Measurements from ENCODE around the gene ARHGEF16. TPM values are rescaled to one million over a fixed set of nuclear protein-coding genes. Genes with fewer than 3 reads are reported as not detected.

ARHGEF16 gene
- total RNA-seq, 1 donor from 2014 or later = not detected

- Histone ChIP-seq H3K4me1 (no peaks in the 10 kb centered on the region), H3K27ac (no peak overlapping the region), H3K36me3 (no peaks in the 10 kb centered on the region), H3K4me3 (no peak overlapping the region), H3K27me3 (peaks cover 9% of the 10 kb centered on the region), H3K9me3 (no peaks in the 10 kb centered on the region)
- intact Hi-C loops (cut with DNase I) = no loop called here
- no peak for DNase-seq (ENCODE audit: low spot score in 2 of 2)
- TF ChIP-seq CTCF (IDR thresholded peaks at IDR 0.05) = no peak
Measured at GRCh38 chr1:3477241-3477995, 23.0 kb downstream of the ARHGEF16 start.

- Histone ChIP-seq H3K9me3 (no peaks in the 10 kb centered on the region), H3K27me3 (peaks cover 9% of the 10 kb centered on the region), H3K4me1 (no peaks in the 10 kb centered on the region), H3K27ac (no peak overlapping the region), H3K4me3 (no peak overlapping the region), H3K36me3 (no peaks in the 10 kb centered on the region)
- TF ChIP-seq CTCF (IDR thresholded peaks at IDR 0.05) = no peak
- DNase-seq (ENCODE audit: low spot score in 2 of 2) = no peak
- intact Hi-C loops (cut with DNase I) = no loop called here
Measured at GRCh38 chr1:3478187-3478586, 23.7 kb downstream of the ARHGEF16 start.

- Histone ChIP-seq H3K27ac (no peak overlapping the region), H3K36me3 (no peaks in the 10 kb centered on the region)
- no peak for TF ChIP-seq CTCF (IDR thresholded peaks at IDR 0.05)
Measured at GRCh38 chr1:3479511-3480368, 25.3 kb downstream of the ARHGEF16 start.

GRCh38 chr1:3480369-3480719 lies 25.9 kb downstream of the ARHGEF16 start:
- Histone ChIP-seq H3K36me3 (no peaks in the 10 kb centered on the region), H3K27me3 (peaks cover 9% of the 10 kb centered on the region), H3K9me3 (peaks cover 12 to 16% of the 10 kb centered on the region in 2 donors), H3K4me1 (no peaks in the 10 kb centered on the region), H3K4me3 (no peak overlapping the region), H3K27ac (no peak overlapping the region)
- TF ChIP-seq CTCF (IDR thresholded peaks at IDR 0.05) = no peak
- no peak for DNase-seq (ENCODE audit: low spot score in 2 of 2)
- intact Hi-C loops (cut with DNase I) = no loop called here

More at GRCh38 chr1:3479511-3480368, 25.3 kb downstream of the ARHGEF16 start:
- H3K27me3 ChIP-seq = peaks cover 9% of the 10 kb centered on the region
- intact Hi-C loops (cut with DNase I) = no loop called here
- no peak for DNase-seq (ENCODE audit: low spot score in 2 of 2)
- no peaks in the 10 kb centered on the region for H3K4me1 ChIP-seq
- peaks cover 7 to 10% of the 10 kb centered on the region in 2 donors for H3K9me3 ChIP-seq
- no peak overlapping the region for H3K4me3 ChIP-seq

- DNase-seq (ENCODE audit: low spot score in 2 of 2) = no peak
Measured at GRCh38 chr1:3481046-3481445, 26.6 kb downstream of the ARHGEF16 start.

More at GRCh38 chr1:3481046-3481445, 26.6 kb downstream of the ARHGEF16 start:
- Histone ChIP-seq H3K4me1 (no peaks in the 10 kb centered on the region), H3K9me3 (peaks cover 12 to 23% of the 10 kb centered on the region in 2 donors), H3K36me3 (no peaks in the 10 kb centered on the region), H3K27ac (no peak overlapping the region), H3K4me3 (no peak overlapping the region), H3K27me3 (peaks cover 8% of the 10 kb centered on the region)
- intact Hi-C loops (cut with DNase I) = no loop called here
- no peak for TF ChIP-seq CTCF (IDR thresholded peaks at IDR 0.05)
